ENCODE data around the gene TMEM240. TPM values are rescaled to one million over a fixed set of nuclear protein-coding genes. Genes with fewer than 3 reads are reported as not detected.
A peak's percentile ranks its signal among the peaks of the same experiment; 100 is the strongest.
"Not testable (repeated sequence)": the region's sequence is repeated elsewhere in the genome, so short reads cannot be mapped to it uniquely, and the experiment has no call there.

TMEM240 gene
- polyA plus RNA-seq, 10 donors, result 1.7 to 8.0 (median 3.5) TPM

GRCh38 chr1:1558591-1558990 lies 18.2 kb upstream of the TMEM240 start:
- DNase-seq, result no peak

- DNase-seq, result not testable (repeated sequence)
These were observed 17.3 kb upstream of the TMEM240 start for GRCh38 chr1:1557688-1558087.

GRCh38 chr1:1556961-1557360 lies 16.5 kb upstream of the TMEM240 start:
- DNase-seq, result not testable (repeated sequence)

- DNase-seq, result no peak
These were observed 16.1 kb upstream of the TMEM240 start for GRCh38 chr1:1556505-1556904.

GRCh38 chr1:1554926-1555915 lies 14.8 kb upstream of the TMEM240 start:
- no peak for DNase-seq

- DNase-seq, result no peak
These were observed 14.1 kb upstream of the TMEM240 start for GRCh38 chr1:1554550-1554925.

- DNase-seq, result no peak
These were observed 13.5 kb upstream of the TMEM240 start for GRCh38 chr1:1553821-1554494.

- no peak for DNase-seq
These were observed 11.8 kb upstream of the TMEM240 start for GRCh38 chr1:1552263-1552639.

- DNase-seq, result no peak
These were observed 11.3 kb upstream of the TMEM240 start for GRCh38 chr1:1551524-1552262.

- DNase-seq, result peak in 1 of 3 donors; percentile 67
These were observed 10.4 kb upstream of the TMEM240 start for GRCh38 chr1:1550591-1551432.

- DNase-seq, result no peak
These were observed 9.7 kb upstream of the TMEM240 start for GRCh38 chr1:1550087-1550486.

GRCh38 chr1:1548591-1548990 lies 8.2 kb upstream of the TMEM240 start:
- DNase-seq, result no peak

- DNase-seq, result no peak
These were observed 7.1 kb upstream of the TMEM240 start for GRCh38 chr1:1547476-1547875.

GRCh38 chr1:1547011-1547410 lies 6.6 kb upstream of the TMEM240 start:
- DNase-seq, result no peak

- no peak for DNase-seq
These were observed 5.7 kb upstream of the TMEM240 start for GRCh38 chr1:1545946-1546737.

GRCh38 chr1:1544544-1544943 lies 4.1 kb upstream of the TMEM240 start:
- DNase-seq, result no peak

GRCh38 chr1:1543706-1544099 lies 3.3 kb upstream of the TMEM240 start:
- no peak for DNase-seq

GRCh38 chr1:1542766-1543705 lies 2.6 kb upstream of the TMEM240 start:
- DNase-seq, result no peak

All from muscle of back (tissue), 11 donors.